B cell (primary cell): ENCODE measurements around the gene CUL3. TPM values are rescaled to one million over a fixed set of nuclear protein-coding genes. Genes with fewer than 3 reads are reported as not detected.

ENCODE experiments used
- ATAC-seq: fragments of 200-7000 bp; cut with Tn5 transposase; one replicate; pipeline ENCODE4 v1.10.0; 2021; ENCODE audit warnings: low read depth, mild to moderate bottlenecking, moderate number of reproducible peaks, moderate library complexity
- CTCF ChIA-PET: fragments of 350-600 bp; sonication (Branson Sonifier 250); formaldehyde crosslinking; loops from one replicate; lab custom pipeline; 2021; ENCODE audit warnings: antibody characterized with exemption, inconsistent platforms; lab: Charles Lee
- POLR2A ChIA-PET: fragments of 350-600 bp; sonication (Branson Sonifier 250); formaldehyde crosslinking; loops from one replicate; lab custom pipeline; 2021; ENCODE audit warnings: antibody characterized with exemption; lab: Charles Lee
- DNase-seq: peaks from one replicate; pipeline ENCODE4 v3.0.0; 2013
- H2AFZ ChIP-seq: 2 replicates; pipeline ENCODE4 v1.6.1; 2012; ENCODE audit warnings: mild to moderate bottlenecking, low read depth, low read length; ENCODE audit not compliant: insufficient read depth, poor library complexity, severe bottlenecking
- H3K27ac ChIP-seq, 2 donors: 1 replicate in 1 of 2; 2 replicates in 1 of 2; pipeline ENCODE4 v1.5.1; 2012 to 2013; ENCODE audit warnings: low read length in 2 of 2, mild to moderate bottlenecking in 2 of 2, moderate library complexity in 1 of 2
- H3K27me3 ChIP-seq, 4 experiments: fragments of 200-600 bp in 1 of 4; sonication (generic) in 1 of 4; replicated peaks in 1 of 4; 1 replicate in 2 of 4; 2 replicates in 2 of 4; pipeline versions ENCODE4 v1.6.1 to v1.7.0; 2013 to 2016; ENCODE audit warnings: low read length in 3 of 4, mild to moderate bottlenecking in 2 of 4, mixed read lengths in 1 of 4, moderate library complexity in 1 of 4; ENCODE audit not compliant: insufficient read depth in 4 of 4, control insufficient read depth in 3 of 4; ENCODE audit errors: control extremely low read depth in 1 of 4
- H3K36me3 ChIP-seq, 2 experiments: replicated peaks in 1 of 2; 1 replicate in 1 of 2; 2 replicates in 1 of 2; pipeline versions ENCODE4 v1.6.1 to v1.7.1; 2013; ENCODE audit warnings: low read length in 1 of 2; ENCODE audit not compliant: insufficient read depth in 2 of 2, control insufficient read depth in 1 of 2; ENCODE audit errors: control extremely low read depth in 1 of 2, extremely low read depth in 1 of 2
- H3K4me1 ChIP-seq, 2 donors: fragments of 200-600 bp in 1 of 2; sonication (generic) in 1 of 2; 1 replicate in 1 of 2; 2 replicates in 1 of 2; pipeline versions ENCODE4 v1.5.1 to v1.6.1; 2013 to 2017; ENCODE audit warnings: low read length in 2 of 2; ENCODE audit not compliant: control insufficient read depth in 2 of 2, insufficient read depth in 2 of 2
- H3K4me2 ChIP-seq: replicated peaks from 2 replicates; pipeline ENCODE3; 2012; ENCODE audit warnings: mild to moderate bottlenecking, low read depth, low read length; ENCODE audit not compliant: poor library complexity, severe bottlenecking
- H3K4me3 ChIP-seq, 5 experiments: fragments of 200-600 bp in 1 of 5; sonication (generic) in 1 of 5; 1 replicate in 3 of 5; 2 replicates in 2 of 5; pipeline versions ENCODE4 v1.5.1 to v1.7.0; 2011 to 2016; ENCODE audit warnings: low read length in 4 of 5, mild to moderate bottlenecking in 4 of 5, low read depth in 2 of 5, control low read depth in 1 of 5, moderate library complexity in 1 of 5; ENCODE audit not compliant: insufficient read depth in 1 of 5; ENCODE audit errors: control extremely low read depth in 1 of 5, extremely low read depth in 1 of 5
- H3K79me2 ChIP-seq: fragments of 200-600 bp; sonication (generic); one replicate; pipeline ENCODE4 v1.6.0; 2016; ENCODE audit warnings: low read length; ENCODE audit not compliant: control insufficient read depth, insufficient read depth
- H3K9ac ChIP-seq: fragments of 200-600 bp; sonication (generic); 2 replicates; pipeline ENCODE4 v1.6.1; 2017; ENCODE audit warnings: mild to moderate bottlenecking, low read length, moderate library complexity
- H3K9me3 ChIP-seq, 3 donors: one replicate each; pipeline versions ENCODE4 v1.6.1 to v1.7.1; 2013; ENCODE audit warnings: low read length in 2 of 3; ENCODE audit not compliant: control insufficient read depth in 2 of 3, insufficient read depth in 1 of 3; ENCODE audit errors: control extremely low read depth in 1 of 3
- H4K20me1 ChIP-seq: 2 replicates; pipeline ENCODE4 v1.6.0; 2012; ENCODE audit warnings: mild to moderate bottlenecking, low read length; ENCODE audit not compliant: insufficient read depth, control insufficient read depth, poor library complexity, severe bottlenecking
- H3K27ac Mint-ChIP-seq: one replicate; pipeline ENCODE4 v1.8.0; 2021; ENCODE audit warnings: mixed read lengths
- H3K27me3 Mint-ChIP-seq: one replicate; pipeline ENCODE4 v1.8.0; 2021; ENCODE audit warnings: mixed read lengths
- H3K4me1 Mint-ChIP-seq: one replicate; pipeline ENCODE4 v1.8.0; 2021; ENCODE audit warnings: mixed read lengths
- H3K4me3 Mint-ChIP-seq: one replicate; pipeline ENCODE4 v1.8.0; 2021; ENCODE audit warnings: mixed read lengths
- H3K9me3 Mint-ChIP-seq: one replicate; pipeline ENCODE4 v1.8.0; 2022; ENCODE audit warnings: mixed read lengths; ENCODE audit not compliant: insufficient read depth
- CTCF ChIP-seq: fragments of 200-600 bp; IDR thresholded peaks from one replicate; pipeline ENCODE4 v1.8.0; 2022; ENCODE audit warnings: antibody characterized with exemption, mild to moderate bottlenecking
- EZH2 ChIP-seq: IDR thresholded peaks from 2 replicates; pipeline ENCODE4 v1.6.1; 2012; ENCODE audit warnings: borderline replicate concordance, low read depth, mild to moderate bottlenecking, moderate library complexity, low read length; ENCODE audit not compliant: insufficient read depth, poor library complexity, severe bottlenecking
- WGBS: methylation state at CpG from one replicate; pipeline ENCODE4 v1.1.5; 2013; ENCODE audit warnings: missing lambda C conversion rate; ENCODE audit not compliant: insufficient coverage; 5-methylcytosine and 5-hydroxymethylcytosine counted together
- intact Hi-C: fragments of 100-400 bp; cut with micrococcal nuclease; formaldehyde crosslinking; loops from one replicate; pipeline ENCODE4 v1.10.0; 2022
- polyA plus RNA-seq: library from polyadenylated mRNA; depleted of rRNA; stranded (reverse); fragments of >200 nt; gene quantifications from 2 replicates; pipeline ENCODE4 v1.2.3, GENCODE V29; 2012
- total RNA-seq, 2 donors: library from RNA; stranded (reverse); fragments of 120-200 nt in 1 of 2; gene quantifications; 1 replicate in 1 of 2; 2 replicates in 1 of 2; pipeline versions ENCODE4 v1.2.3 to v1.2.4, GENCODE V29; 2013 to 2022

The CUL3 gene
- total and polyA plus RNA-seq, 2 donors (not counting 1 experiment from before 2014, with no cell fraction given) = 31.1 to 138 TPM

DNA sequence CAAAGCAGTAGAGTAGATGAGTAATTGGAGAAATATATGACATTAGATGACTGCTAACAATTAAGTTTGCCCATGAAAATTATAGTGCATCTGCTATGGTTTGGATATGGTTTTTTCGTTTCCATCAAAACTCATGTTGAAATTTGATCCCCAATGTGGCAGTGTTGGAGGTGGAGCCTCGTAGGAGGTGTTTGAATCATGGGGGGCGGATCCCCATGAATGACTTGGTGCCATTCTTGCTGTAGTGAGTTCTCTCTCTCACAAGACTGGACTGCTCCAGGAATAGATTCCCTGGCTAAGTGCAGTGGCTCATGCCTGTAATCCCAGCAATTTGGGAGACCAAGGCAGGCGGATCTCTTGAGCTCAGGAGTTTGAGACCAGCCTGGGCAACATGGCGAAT lies 9.7 kb upstream of the CUL3 start:
- Histone ChIP-seq H3K27ac (no peak overlapping the region), H3K79me2 (no peaks in the 10 kb centered on the region), H3K4me3 (no peak overlapping the region), H3K9ac (no peak overlapping the region), H2AFZ (no peak overlapping the region), H3K4me2 (no peak overlapping the region), H3K4me1 (peaks cover 0 to 18% of the 10 kb centered on the region in 2 donors), H3K9me3 (no peaks in the 10 kb centered on the region), H4K20me1 (no peaks in the 10 kb centered on the region), H3K27me3 (no peaks in the 10 kb centered on the region), H3K36me3 (no peaks in the 10 kb centered on the region)
- H3K4me1 Mint-ChIP-seq = peaks cover 14% of the 10 kb centered on the region
- ChIA-PET CTCF (no interaction called here), POLR2A (no interaction called here)
- no peak overlapping the region for H3K27ac Mint-ChIP-seq
- H3K27me3 Mint-ChIP-seq = no peaks in the 10 kb centered on the region
- no peak for TF ChIP-seq CTCF
- TF ChIP-seq EZH2 = no peak
- DNase-seq = no peak
- no peak for ATAC-seq
- intact Hi-C loops = no loop called here
- no peaks in the 10 kb centered on the region for H3K9me3 Mint-ChIP-seq
- WGBS = 96% methylated on average over 3 of the region's 5 CpGs
- H3K4me3 Mint-ChIP-seq = no peak overlapping the region

GRCh38 chr2:224591220-224591619 lies 6.1 kb upstream of the CUL3 start:
- Histone ChIP-seq H3K4me2 (no peak overlapping the region), H3K4me3 (no peak overlapping the region), H3K9me3 (no peaks in the 10 kb centered on the region), H3K79me2 (no peaks in the 10 kb centered on the region), H3K36me3 (no peaks in the 10 kb centered on the region), H3K27ac (no peak overlapping the region), H3K4me1 (peaks cover 7 to 22% of the 10 kb centered on the region in 2 donors), H2AFZ (no peak overlapping the region), H3K27me3 (no peaks in the 10 kb centered on the region), H3K9ac (no peak overlapping the region), H4K20me1 (no peaks in the 10 kb centered on the region)
- H3K4me1 Mint-ChIP-seq = peaks cover 16% of the 10 kb centered on the region
- TF ChIP-seq EZH2 = no peak
- TF ChIP-seq CTCF = no peak
- ChIA-PET CTCF (no interaction called here), POLR2A (interaction anchor here (0.5 kb wide), 1 partner anchor 647 kb away, joined by 5 read pairs; no protein-coding TSS in a partner anchor)
- no peak for ATAC-seq
- no peaks in the 10 kb centered on the region for H3K27me3 Mint-ChIP-seq
- 23% methylated on average over 2 of the region's 2 CpGs for WGBS
- DNase-seq = no peak
- H3K27ac Mint-ChIP-seq = no peak overlapping the region
- intact Hi-C loops = no loop called here
- H3K9me3 Mint-ChIP-seq = no peaks in the 10 kb centered on the region
- no peak overlapping the region for H3K4me3 Mint-ChIP-seq
